Upper lobe of right lung (tissue), 1 donor: ENCODE results near the gene RASSF4. TPM values are rescaled to one million over a fixed set of nuclear protein-coding genes. Genes with fewer than 3 reads are reported as not detected.

Source experiments
- ATAC-seq: fragments of 200-7000 bp; cut with Tn5 transposase; one replicate; pipeline ENCODE4 v1.9.1; 2020; ENCODE audit warnings: mild to moderate bottlenecking, moderate library complexity
- DNase-seq: peaks from one replicate; pipeline ENCODE4 v3.0.0-alpha.2; 2020
- H3K27ac ChIP-seq: fragments of 200-600 bp; one replicate; pipeline ENCODE4 v1.8.0; 2022
- H3K27me3 ChIP-seq: fragments of 200-600 bp; one replicate; pipeline ENCODE4 v1.8.0; 2022; ENCODE audit warnings: mild to moderate bottlenecking
- H3K36me3 ChIP-seq: fragments of 200-600 bp; one replicate; pipeline ENCODE4 v1.8.0; 2022
- H3K4me1 ChIP-seq: fragments of 200-600 bp; one replicate; pipeline ENCODE4 v1.8.0; 2022
- H3K4me3 ChIP-seq: fragments of 200-600 bp; one replicate; pipeline ENCODE4 v1.8.0; 2022; ENCODE audit warnings: mild to moderate bottlenecking
- H3K9me3 ChIP-seq: fragments of 200-600 bp; one replicate; pipeline ENCODE4 v1.8.0; 2022
- intact Hi-C: fragments of 100-400 bp; cut with DNase I; formaldehyde crosslinking; loops from one replicate; pipeline ENCODE4 v1.11.0; 2022
- total RNA-seq: library from RNA; stranded (reverse); fragmentation: NEBNext Ultra II Directional; extraction: Animal tissue kit (Norgen Biotek cat#: 25700); gene quantifications from one replicate; pipeline ENCODE4 v1.2.1, GENCODE V29; 2021
- TF ChIP-seq, protein P1 (sequence below): fragments of 200-600 bp; IDR thresholded peaks from one replicate; pipeline ENCODE4 v1.8.0; 2022; ENCODE audit warnings: antibody characterized with exemption
- donor health status: DM: no; HTN: yes; CAD: no; lungs with severe emphysema.

The RASSF4 gene
- total RNA-seq, 1 donor from 2014 or later: 40.9 TPM

DNA sequence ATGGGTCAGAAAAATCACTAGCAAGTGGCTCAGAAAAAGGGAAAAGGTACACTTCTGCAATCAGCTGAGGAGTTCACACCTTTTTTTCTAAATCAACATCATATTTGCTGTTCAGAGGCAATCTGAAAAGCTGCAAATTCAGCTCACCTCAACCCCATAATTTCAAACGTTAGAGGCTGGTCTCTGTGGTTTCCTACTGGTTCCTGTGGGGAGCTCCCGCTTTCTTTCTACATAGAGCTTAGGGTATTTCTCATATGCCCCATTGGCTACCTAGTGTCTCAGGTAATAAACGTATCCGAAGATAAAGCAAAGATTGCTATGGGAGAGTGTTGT is 35.9 kb downstream of the RASSF4 start:
- Histone ChIP-seq H3K27ac (peak overlapping the region; percentile 78), H3K4me3 (no peak overlapping the region), H3K9me3 (no peaks in the 10 kb centered on the region), H3K27me3 (no peaks in the 10 kb centered on the region), H3K36me3 (peaks cover 6% of the 10 kb centered on the region), H3K4me1 (peaks cover 79% of the 10 kb centered on the region)
- ATAC-seq: no peak
- no peak for DNase-seq
- intact Hi-C loops: no loop called here
- TF ChIP-seq, protein P1, sequence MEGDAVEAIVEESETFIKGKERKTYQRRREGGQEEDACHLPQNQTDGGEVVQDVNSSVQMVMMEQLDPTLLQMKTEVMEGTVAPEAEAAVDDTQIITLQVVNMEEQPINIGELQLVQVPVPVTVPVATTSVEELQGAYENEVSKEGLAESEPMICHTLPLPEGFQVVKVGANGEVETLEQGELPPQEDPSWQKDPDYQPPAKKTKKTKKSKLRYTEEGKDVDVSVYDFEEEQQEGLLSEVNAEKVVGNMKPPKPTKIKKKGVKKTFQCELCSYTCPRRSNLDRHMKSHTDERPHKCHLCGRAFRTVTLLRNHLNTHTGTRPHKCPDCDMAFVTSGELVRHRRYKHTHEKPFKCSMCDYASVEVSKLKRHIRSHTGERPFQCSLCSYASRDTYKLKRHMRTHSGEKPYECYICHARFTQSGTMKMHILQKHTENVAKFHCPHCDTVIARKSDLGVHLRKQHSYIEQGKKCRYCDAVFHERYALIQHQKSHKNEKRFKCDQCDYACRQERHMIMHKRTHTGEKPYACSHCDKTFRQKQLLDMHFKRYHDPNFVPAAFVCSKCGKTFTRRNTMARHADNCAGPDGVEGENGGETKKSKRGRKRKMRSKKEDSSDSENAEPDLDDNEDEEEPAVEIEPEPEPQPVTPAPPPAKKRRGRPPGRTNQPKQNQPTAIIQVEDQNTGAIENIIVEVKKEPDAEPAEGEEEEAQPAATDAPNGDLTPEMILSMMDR: no peak

DNA sequence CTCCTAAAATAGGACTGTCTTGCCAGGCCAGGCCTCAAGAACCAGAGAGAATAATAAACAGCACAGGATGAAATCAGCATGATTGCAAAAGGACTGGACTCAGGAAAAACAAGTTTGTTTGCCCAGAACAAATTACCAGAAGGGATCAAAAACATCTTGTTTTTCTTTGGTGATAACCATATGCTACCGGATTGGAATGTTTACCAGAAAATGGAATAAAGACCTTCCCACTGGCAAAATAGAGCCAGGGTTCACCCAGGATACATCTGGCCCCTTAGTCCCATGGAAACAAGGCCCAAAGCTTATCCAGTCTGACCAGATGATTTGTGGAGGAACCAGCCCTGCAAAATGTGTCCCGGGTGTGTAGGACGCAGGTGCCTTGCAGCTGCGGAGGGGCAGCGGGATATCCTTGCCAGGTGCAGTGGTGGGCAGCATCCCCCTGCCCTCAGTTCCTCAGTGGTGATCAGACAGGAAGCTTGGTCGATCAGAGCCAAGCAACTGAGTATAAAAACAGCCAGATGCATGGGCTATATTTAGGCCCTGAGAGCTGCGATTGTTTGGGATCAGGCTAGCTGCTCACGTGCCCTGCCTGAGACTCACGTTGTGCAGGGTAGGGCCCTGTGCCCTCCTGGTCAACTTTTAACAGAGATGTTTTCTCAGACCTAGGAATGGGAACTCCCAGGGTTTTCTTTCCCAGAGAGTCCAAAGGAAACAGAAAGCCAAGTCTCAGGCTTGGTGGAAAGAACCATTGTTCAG is 36.5 kb downstream of the RASSF4 start:
- intact Hi-C loops: no loop called here
- H3K4me1 ChIP-seq: peaks cover 73% of the 10 kb centered on the region
- peak overlapping the region; percentile 78 for H3K27ac ChIP-seq
- H3K36me3 ChIP-seq: peaks cover 6% of the 10 kb centered on the region
- H3K9me3 ChIP-seq: no peaks in the 10 kb centered on the region
- no peaks in the 10 kb centered on the region for H3K27me3 ChIP-seq
- ATAC-seq (no peak), DNase-seq (no peak)
- TF ChIP-seq, protein P1: no peak
- no peak overlapping the region for H3K4me3 ChIP-seq

DNA sequence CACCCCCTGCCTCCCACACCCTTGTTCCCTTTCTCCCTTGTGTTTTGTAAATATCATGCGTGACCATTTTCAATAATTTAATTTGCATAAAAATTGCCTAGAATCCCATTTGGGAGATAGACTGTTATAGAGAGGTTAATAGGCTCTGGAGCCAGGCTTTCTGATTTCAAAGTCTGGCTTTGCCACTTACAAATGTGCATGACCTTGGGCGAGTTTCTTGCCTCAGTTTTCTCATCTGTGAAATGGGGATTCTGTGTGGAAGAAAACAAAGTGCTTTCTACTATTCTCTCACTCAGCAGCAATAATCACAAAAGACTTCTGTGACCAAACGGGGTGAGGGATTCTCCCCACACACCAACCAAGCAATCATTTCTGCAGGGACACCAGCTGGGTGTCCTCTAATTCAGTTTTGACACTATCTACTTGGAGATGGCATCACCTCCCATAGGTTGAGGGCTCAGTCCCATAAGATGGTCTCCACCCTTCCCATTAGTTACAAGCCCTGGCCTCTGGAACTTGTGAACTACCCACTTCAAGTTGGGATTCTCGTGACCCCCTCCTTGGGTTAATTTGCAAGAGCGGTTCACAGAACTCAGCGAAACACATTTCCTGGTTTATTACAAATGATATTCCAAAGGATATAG is 37.6 kb downstream of the RASSF4 start:
- TF ChIP-seq, protein P1: no peak
- H3K4me3 ChIP-seq: no peak overlapping the region
- ATAC-seq: no peak
- H3K27ac ChIP-seq: peak overlapping the region; percentile 78
- intact Hi-C loops: no loop called here
- no peak for DNase-seq
- H3K27me3 ChIP-seq: no peaks in the 10 kb centered on the region
- peaks cover 6% of the 10 kb centered on the region for H3K36me3 ChIP-seq
- no peaks in the 10 kb centered on the region for H3K9me3 ChIP-seq
- peaks cover 74% of the 10 kb centered on the region for H3K4me1 ChIP-seq

DNA sequence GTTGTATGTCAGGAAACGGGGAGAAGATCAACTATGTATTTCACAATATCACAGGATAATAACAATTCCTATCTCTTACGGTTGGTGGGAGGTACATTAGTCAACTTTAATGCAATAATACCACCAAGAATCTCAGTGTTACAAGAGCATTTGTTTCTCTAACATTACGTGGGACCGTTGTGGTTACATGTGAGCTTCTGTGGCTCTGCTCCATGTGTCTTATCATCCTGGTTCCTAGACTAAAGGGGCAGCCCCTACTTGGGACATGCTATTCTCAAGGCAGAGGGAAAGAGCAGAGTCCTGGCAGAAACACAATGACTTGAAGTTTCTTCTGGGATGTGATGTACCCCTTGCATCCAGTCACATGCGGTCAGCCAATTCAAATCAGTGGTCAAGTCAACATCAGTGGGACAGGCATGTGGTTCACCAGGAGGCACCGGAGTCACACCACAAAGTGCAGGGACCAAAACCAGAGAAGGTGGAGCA is 38.6 kb downstream of the RASSF4 start:
- ATAC-seq (no peak), DNase-seq (no peak)
- H3K9me3 ChIP-seq: no peaks in the 10 kb centered on the region
- peak overlapping the region; percentile 78 for H3K27ac ChIP-seq
- TF ChIP-seq, protein P1: no peak
- intact Hi-C loops: no loop called here
- no peak overlapping the region for H3K4me3 ChIP-seq
- H3K27me3 ChIP-seq: no peaks in the 10 kb centered on the region
- H3K4me1 ChIP-seq: peaks cover 77% of the 10 kb centered on the region
- H3K36me3 ChIP-seq: peaks cover 2% of the 10 kb centered on the region

DNA sequence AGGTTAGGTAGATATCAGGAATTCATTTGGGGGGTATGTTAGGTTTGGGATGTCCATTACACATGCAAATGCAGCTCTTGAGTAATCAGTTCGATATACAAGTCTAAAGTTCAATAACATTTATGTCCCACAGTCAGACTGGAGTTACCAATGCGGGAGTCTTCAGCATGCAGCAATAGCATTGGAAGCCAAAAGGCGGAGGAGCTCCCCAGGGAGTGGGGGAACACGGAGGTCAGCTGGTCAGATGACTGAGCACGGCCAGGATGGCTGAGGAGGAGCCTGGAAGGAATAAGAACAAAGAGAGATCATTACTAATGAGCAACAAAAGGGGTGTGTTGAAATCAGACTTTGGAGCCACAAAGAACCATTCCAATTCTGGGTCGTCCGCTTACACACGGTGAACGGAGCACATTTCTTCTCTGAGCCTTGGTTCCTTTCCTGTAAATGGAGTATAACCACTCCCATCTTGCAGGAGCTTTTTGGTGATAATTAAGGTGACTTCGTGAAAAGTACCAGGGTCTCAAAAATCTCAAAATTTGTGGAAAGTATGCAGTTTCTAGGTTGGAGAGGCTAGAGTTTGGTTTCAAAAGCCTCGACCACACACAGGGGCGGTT is 40.6 kb downstream of the RASSF4 start:
- DNase-seq: no peak
- intact Hi-C loops: no loop called here

More for the DNA sequence above, 40.6 kb downstream of the RASSF4 start:
- H3K27ac ChIP-seq: peak overlapping the region; percentile 95
- peaks cover 19% of the 10 kb centered on the region for H3K36me3 ChIP-seq
- peak overlapping the region; percentile 64 for H3K4me3 ChIP-seq
- peak; percentile 14 for ATAC-seq
- no peaks in the 10 kb centered on the region for H3K27me3 ChIP-seq
- TF ChIP-seq, protein P1: no peak
- H3K9me3 ChIP-seq: no peaks in the 10 kb centered on the region
- peaks cover 58% of the 10 kb centered on the region for H3K4me1 ChIP-seq
